Inferior parietal cortex (tissue), 1 donor: ENCODE data around the gene ACAA1.
"Not testable (repeated sequence)": the region's sequence is repeated elsewhere in the genome, so short reads cannot be mapped to it uniquely, and the experiment has no call there.

ENCODE experiments used
- DNase-seq: peaks from one replicate; pipeline ENCODE4 v3.0.0-alpha.2; 2016; ENCODE audit errors: extremely low spot score

Gene ACAA1, protein sequence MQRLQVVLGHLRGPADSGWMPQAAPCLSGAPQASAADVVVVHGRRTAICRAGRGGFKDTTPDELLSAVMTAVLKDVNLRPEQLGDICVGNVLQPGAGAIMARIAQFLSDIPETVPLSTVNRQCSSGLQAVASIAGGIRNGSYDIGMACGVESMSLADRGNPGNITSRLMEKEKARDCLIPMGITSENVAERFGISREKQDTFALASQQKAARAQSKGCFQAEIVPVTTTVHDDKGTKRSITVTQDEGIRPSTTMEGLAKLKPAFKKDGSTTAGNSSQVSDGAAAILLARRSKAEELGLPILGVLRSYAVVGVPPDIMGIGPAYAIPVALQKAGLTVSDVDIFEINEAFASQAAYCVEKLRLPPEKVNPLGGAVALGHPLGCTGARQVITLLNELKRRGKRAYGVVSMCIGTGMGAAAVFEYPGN

DNA sequence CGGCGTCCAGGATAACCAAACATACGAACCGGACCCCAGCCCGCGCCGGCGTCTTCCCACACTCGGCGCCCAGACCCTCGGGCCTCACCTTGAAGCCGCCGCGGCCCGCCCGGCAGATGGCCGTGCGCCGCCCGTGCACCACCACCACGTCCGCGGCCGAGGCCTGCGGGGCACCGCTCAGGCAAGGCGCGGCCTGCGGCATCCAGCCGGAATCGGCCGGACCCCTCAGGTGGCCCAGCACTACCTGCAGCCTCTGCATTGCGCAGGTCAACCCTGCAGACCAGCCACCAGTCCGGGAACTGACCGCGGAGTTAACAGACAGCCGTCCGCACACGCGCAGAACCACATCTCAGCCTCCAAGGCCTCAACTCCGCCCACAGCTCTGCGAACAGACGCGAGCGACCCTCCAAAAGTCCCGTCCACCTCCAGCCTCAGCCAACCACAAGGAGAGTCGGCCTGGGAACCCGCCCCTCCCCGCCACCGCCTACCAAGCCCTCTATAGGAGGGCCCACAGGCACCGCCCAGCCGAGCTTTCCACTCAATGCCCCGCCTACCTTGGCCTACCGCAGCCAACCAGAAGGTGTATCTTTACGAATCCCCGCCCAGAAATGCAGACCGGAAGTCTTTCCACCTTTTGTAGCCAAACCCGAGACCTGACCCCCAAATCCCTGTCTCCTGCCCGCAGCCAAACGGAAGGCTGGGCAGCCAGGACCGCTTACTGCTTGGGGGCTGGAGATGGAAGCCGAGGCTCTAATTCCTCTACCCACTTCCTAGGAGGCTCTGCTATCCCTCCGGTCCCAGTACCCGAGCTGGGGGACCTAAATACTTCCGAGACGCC, at the start of gene ACAA1:
TSS of gene ACAA1 (minus strand) at position 351 of the 838 bp plus-strand sequence. CDS start at position 259, 92 bp downstream.
- DNase-seq, result peak; percentile 97

DNA sequence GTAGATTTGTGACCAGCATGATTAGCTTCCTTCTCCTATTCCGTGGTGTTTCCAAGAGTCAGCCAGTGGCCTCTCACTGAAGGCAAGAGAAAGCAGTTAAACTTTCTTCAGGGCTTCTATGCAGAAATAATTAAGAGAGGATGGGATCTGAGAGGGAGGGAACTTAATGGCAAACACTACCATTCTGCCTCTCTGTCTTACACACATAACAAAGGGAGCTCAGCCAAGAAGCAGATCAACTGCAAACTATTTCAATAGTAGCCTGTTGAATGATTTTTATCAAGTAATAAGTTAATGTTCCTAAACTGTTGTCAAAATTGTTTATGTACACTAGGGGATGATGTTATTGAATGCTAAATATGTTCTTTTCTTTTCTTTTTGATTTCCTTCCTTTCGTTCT, 40.3 kb upstream of the ACAA1 start:
- DNase-seq, result no peak

DNA sequence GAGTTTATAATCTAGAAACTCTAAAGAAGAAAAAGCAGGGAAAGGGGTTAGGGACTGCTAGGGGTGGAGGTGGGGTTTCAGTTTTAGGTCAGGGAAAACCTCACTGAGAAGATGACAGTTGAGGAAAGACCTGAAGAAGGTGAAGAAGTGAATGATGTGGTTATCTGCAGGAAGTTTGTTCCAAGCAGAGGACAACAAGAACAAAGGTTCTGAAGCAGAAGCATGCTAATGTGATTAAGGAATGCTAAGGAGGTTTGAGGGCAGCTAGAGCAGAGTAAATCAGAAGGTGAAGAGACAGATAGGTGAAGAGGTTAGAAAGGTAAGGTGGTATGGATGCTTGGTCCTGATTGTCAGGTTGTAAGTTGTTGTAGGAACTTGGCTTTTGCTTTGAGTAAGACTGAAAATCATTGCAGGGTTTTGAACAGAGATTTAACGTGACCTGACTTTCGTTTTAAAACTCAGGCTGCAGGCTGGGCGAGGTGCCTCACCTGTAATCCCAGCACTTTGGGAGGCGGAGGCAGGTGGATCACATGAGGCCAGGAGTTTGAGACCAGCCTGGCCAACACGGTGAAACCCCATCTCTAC, 37.0 kb upstream of the ACAA1 start:
- DNase-seq, result no peak

DNA sequence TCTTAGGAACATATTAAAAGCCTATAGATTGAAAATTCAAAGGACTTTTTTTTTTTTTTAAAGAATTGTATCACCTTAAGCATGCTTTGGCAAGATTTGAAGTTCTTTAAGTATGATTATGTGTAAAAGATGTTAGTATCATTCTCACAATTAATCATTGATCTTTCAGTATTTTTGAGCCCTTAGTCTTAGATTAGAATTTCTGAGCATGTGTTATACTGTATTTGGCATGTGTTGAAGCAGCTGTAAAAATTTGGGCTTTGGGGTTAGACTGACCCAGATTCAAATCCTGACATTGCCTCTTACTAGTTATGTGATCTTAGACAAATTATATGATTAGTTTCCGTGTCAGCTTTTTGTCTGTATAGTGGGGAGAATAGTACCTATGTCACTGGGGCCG, 34.7 kb upstream of the ACAA1 start:
- DNase-seq, result no peak

DNA sequence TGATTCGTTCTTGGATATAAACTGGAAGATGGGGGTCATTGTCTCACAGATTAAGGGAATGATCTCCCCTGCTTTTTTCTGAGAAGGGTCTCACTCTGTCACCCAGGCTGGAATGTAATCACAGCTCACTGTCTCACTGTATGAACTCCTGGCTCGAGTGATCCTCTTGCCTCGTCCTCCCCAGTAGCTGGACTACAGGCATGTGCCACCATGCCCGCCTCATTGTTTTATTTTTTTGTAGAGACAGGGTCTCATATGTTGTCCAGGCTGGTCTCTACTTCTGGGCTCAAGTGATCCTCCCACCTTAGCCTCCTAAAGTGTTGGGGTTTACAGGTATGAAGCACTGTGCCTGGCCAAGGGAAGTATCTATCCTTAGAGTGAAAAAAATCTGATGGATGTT, 33.8 kb upstream of the ACAA1 start:
- DNase-seq, result no peak

DNA sequence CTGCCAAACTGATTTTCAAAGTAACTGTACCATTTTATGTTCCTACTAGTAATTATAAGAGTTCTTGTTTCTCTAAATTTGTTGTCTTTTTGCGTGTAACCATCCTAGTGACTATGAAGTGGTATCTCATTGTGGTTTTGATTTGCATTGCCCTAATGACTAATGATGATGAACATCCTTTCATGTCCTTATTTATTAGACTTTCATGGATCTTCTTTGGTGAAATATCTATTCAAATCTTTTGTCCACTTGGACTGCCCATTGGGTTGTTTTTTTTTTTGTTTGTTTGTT, 32.0 kb upstream of the ACAA1 start:
- DNase-seq, result no peak

DNA sequence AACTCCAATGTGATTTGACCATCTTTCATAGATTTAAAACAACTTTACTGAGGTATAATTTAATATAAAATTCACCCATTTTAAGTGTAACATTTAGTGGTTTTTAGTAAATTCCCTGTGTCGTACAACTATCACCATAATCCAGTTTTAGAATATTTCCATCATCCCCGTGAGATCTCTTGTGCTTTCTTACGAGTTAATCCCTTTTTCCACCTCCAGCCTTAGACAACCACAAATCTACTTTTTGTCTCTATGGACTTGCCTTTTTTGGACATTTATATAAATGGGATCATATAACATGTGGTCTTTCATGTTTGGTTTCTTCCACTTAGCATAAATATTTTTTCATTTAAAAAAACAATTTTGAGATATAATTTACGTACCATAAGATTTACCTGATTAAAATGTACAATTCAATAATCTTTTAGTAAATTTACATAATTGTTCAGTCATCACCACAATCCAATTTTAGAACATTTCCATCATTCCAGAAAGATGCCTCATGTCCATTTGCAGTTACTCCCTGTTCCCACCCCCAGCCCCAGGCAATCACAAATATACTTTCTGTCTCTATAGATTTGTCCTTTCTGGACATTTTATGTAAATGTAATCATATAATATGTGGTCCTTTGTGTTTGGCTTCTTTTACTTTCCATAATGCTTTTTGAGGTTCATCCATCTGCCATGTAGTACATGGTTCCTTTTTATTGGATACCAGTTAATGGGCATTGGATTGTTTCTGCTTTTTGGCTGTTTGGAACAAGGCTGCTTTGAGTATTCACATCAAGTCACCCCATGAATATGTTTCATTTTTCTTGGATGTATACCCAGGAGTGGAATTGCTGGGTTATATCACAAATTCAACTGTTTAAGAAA, 31.5 kb upstream of the ACAA1 start:
- no peak for DNase-seq

DNA sequence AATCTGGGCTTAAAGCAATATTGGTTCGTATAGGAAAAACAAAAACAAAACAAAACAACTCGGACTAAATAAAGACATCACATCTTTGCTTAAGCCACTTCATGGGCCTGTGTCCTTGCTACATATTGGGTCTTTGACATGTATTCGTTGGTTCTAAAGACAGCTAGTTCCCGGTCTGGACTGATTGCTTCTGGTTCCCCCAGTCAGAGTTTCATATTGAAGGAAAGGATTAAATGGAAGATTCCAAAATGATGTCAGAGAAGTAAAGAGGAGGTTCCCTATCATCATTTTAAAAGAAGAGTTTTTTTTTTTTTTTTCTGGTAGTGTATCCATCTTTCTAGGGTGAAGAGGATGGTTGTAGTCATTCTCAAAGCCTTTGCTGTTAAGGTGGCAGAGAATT, 30.7 kb upstream of the ACAA1 start:
- DNase-seq, result no peak

DNA sequence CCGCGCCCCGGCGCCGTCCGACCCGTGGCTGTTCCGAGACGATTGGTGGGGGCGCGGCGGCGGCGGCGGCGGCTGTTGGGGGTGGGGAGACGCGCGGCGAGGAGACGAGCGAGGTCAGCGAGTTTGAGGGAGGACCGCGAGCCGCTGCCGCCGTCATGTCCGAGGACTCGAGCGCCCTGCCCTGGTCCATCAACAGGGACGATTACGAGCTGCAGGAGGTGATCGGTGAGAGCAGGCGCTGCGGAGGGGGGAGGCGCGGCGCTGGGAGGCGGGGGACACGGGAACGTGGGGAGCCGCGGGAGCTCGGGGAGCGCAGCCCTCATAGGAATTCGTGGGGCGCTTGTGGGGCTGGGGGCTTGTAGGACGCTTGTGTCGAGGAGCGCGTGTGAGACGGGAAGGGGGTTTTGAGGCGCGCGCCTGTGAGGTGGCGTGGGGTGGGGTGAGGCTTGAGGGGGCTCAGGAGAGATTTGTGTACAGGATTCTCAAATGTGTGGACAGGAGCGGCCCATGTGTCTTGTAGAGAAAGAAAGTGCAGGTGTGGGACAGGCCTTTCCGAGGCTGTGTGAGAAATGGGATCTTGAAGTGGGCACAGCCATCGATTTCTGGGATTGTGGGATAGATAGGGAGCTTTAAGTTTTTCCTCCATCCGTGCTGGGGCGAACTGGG, 28.9 kb upstream of the ACAA1 start:
- DNase-seq, result no peak

DNA sequence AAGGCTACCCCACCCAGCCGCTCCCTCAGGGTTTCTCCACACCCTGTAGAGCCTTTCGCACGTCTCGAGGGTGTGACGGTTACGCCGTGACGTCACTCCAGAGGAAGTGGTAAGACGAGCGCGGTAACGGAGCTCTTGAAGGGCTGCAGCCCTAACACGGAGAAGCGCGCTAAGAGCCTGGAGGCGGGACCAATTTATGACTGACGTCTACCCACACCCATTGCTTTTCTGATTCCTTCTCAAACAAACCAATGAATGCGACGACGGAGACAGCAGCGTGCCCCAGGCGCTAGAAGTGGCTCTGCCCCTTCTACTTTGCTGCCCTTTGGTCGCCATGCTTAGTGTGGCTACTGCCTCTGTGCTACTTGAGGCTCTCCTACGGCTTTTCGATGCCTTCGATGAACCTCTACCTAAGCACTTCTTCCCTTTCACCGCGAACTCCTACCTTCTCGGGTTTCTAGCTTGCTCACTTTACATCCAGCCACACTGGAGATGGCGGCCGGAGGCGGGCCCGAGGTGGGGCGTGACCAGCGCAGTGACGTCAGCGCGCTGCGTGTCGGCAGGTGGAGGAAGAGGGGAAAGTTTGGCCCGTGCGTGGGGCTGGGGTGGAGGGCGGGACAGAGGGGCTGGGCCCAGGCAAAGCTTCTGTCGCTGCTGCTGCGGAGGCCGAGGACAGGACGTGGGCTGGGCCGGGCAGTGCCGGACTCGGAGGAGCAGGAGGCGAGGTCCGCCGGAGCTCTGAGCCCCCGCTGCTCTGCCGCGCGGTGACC, 28.2 kb upstream of the ACAA1 start, which contains the start of gene OXSR1:
TSS of gene OXSR1 (plus strand) at position 586 of the 770 bp plus-strand sequence. CDS start 340 bp downstream, outside the sequence.
- peak; percentile 99 for DNase-seq

DNA sequence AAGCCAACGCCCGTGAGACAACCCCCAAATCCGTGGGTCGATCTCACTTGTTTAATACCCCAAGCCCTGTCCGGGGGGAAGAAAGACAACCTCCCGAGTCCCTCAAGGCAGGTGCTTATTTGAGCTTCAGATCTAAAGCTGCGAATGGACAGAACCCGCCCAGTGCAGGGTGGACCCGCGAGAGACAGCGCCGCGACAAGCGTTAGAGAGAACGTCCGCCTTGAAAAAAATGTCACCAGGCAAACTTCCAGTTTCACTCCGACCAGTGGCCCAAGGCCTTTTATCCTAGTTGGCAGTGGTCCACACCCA, 27.7 kb upstream of the ACAA1 start:
- no peak for DNase-seq

DNA sequence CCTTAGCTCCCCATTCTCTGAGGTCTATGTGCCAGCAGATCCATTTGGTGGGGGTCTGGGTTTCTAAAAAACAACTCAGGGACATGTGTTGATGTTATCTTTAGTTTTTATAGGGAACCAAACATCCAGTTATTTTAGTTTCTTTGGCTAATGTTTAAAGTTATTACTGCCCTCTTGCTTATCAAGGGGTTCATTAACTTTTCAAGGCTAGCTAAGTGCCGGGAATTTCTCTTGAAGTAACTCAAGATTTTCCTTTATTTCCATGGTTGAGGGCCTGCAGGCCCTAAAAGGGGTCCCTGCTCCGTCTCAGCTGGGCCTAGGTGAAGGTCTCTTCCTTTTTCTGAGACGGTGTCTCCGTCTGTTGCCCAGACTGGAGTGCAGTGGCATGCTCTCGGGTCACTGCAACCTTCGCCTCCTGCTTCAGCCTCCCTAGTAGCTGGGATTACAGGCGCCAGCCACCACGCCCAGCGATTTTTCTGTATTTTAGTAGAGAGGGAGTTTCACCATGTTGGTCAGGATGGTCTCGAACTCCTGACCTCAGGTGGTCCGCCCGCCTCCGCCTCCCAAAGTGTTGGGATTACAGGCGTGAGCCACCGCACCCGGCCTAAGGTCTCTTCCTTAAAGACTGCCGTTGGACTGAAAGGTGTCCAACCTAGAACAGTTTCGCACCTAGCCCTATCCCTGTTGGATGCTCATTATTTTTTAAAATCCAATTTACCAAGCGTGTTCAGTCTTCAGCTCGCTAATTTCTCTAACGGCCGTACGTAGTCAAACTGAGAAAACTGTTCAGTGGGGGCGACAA, 27.1 kb upstream of the ACAA1 start:
- no peak for DNase-seq

DNA sequence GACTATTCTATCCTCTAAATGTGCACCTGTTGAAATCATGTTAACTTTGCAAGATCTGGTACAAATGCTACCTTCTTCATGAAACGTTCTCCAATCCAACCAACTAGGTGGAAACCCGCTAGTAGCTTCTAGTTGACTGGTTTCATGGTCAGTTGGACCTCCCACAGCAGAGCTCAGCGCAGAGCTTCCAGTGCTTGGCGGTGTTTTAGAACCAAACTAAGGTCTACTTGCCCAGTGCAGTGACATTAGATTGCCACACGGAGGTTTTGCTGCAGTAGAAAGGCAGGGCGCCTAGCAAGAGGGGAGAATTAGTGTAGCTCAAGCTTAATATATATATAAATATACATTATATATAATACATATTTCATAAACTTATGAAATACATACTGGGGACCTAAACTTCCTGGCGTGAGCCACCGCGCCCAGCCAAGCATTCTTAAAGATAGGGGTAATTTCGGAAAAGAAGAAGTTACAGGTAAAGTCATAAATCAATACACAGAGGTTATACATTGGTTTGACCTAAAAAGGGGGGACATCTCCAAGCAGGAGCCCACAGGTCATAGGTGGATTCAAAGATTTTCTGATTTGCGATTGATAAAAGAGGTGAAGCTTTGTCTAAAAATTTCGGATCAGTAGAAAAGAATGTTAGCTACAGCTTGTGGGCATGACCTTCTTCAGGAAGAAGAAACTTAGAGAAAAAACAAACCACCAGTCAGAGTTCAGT, 26.4 kb upstream of the ACAA1 start:
- DNase-seq, result no peak

DNA sequence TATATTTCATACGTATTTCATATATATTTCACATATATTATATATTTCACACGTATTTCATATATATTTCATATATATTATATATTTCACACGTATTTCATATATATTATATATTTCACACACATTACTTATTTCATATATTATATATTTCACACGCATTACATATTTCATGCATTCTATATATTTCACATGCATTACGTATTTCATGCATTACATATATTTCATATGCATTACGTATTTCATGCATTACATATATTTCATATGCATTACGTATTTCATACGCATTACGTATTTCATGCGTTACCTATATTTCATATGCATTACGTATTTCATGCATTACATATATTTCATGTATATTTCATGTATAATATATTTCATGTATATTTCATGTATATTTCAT, 23.8 kb upstream of the ACAA1 start:
- DNase-seq, result not testable (repeated sequence)

DNA sequence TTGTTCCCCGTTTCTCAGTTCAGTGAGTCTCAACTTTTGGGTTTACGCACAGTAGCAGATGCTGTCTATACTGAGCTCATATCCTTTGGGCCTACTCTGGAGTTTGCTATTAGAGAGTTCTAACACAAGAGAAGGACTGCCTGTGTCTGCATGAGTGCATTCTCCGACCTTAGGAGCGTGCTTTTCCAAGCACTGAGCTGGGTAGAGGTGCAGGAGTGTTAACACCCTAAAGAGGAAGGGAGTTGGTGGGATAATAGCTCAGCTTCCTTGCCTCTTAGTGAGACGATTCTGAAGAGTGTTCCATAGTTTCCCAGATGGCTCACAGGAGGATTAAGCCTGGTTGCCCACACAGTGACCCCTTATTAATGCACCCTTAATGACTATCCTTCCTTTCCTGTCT, 21.5 kb upstream of the ACAA1 start:
- DNase-seq, result no peak

DNA sequence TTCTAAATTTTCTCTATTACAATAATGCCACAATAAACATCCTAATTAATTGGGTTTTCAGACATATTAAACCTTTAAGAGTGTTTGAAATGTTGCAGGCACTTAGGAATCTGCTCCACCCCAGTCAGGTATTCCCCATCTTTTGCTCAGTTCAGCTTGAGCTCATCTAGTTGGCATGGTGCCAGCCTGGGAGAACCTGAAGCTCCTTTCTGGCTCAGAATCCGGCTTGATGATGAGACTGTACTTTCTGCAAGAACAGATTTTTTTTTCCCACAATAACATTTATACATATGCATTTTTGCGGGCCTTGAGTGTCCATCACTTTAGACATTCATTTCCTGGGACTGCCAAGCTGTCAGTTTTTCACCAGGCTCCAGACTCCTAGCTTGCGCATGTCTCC, 20.7 kb upstream of the ACAA1 start:
- no peak for DNase-seq

DNA sequence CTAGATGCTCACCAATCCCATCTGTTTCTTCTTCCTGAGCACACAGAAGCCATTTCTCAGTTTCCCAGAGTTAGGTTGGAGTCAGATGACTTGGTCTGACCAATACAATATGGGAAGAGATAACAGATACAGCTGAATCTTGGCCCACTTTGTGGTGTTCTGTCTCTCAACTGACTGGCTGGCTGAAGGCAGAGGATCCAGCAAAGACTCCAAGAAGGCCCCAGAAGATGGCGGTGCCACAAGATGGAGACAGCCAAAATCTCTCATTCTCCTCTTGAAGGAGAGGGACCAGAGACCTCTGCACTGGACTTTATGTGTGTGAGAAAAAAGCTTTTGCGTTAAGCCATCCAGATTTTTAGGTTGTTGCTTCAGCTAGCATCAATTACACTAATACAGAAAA, 20.2 kb upstream of the ACAA1 start:
- DNase-seq, result no peak

DNA sequence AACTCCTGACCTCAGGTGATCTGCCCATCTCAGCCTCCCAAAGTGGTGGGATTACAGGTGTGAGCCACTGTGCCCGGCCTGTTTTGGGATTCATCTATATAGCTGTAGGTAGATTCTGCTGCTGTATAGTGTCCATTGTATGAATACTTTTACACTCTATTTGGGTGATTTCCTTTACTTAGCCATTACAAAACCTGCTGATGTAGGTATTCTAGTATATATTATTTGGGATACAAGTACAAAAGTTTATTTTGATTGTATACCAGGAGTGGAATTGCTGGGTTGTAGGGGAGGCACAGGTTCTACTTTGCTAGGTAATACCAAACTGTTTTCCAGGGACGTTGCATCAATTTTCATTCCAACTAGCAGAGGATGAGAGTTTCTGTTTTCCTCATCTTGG, 18.9 kb upstream of the ACAA1 start:
- no peak for DNase-seq

DNA sequence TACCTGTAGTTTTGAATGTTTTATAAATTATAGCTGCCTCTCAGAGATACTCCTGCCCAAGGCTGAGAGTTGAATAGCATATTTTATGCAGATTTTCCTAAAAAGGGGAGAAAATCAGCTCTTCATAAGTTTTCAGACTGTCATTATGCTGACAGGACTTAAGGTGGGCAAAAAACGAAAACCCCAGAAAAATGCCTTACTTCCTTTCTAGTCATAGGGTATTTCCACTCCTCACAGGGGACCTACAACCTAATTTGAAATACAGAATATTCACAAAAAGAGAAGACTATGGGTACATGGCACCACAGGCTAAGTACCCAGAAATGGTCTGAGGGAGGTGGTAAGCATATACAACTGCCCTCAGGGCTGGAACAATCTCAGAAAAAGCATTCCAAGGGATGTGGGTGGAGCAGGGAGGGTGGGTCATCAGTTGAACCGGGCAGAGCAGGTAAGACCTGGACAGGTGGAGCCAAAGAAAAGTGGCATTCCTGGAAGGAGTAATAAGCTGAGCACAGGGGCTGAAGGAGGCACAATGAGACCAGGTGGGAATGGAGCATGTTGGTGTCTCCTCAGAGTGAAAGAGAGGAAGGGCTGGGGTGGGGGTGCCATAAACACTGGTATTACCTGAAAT, 17.8 kb upstream of the ACAA1 start:
- DNase-seq, result no peak
